B cell (primary cell): ENCODE measurements around the gene AUTS2.

Experiments
- CTCF ChIP-seq: fragments of 200-600 bp; IDR thresholded peaks from one replicate; pipeline ENCODE4 v1.8.0; 2022; ENCODE audit warnings: antibody characterized with exemption, mild to moderate bottlenecking
- EZH2 ChIP-seq: IDR thresholded peaks from 2 replicates; pipeline ENCODE4 v1.6.1; 2012; ENCODE audit warnings: borderline replicate concordance, low read depth, mild to moderate bottlenecking, moderate library complexity, low read length; ENCODE audit not compliant: insufficient read depth, poor library complexity, severe bottlenecking

- TF ChIP-seq EZH2 (no peak), CTCF (no peak)
These were observed 927.7 kb downstream of the AUTS2 start for GRCh38 chr7:70525991-70526390.
